Astrocyte (in vitro differentiated cells and primary cell): ENCODE data around the gene C12orf43.

Experiments used
- CTCF ChIP-seq: IDR thresholded peaks from 2 replicates; pipeline ENCODE4 v1.5.1; 2011; ENCODE audit warnings: low read depth, mild to moderate bottlenecking, inconsistent platforms, low read length, moderate library complexity; ENCODE audit not compliant: insufficient read depth
- EZH2 ChIP-seq: IDR thresholded peaks from 2 replicates; pipeline ENCODE4 v1.6.1; 2012; ENCODE audit warnings: mild to moderate bottlenecking, low read length, inconsistent platforms; ENCODE audit not compliant: insufficient read depth

GRCh38 chr12:120978296-120979219 lies 37.7 kb downstream of the C12orf43 start, which contains the start of gene HNF1A:
- TF ChIP-seq CTCF (no peak), EZH2 (no peak)
